Subcutaneous abdominal adipose tissue (tissue), 5 donors: Measurements from ENCODE around the gene COLEC12.

Experiments
- H3K27ac ChIP-seq: one replicate; pipeline ENCODE4 v1.7.0; 2013; ENCODE audit warnings: low read depth, mild to moderate bottlenecking, inconsistent platforms, low read length, moderate library complexity
- H3K27me3 ChIP-seq, 5 donors: one replicate each; pipeline ENCODE4 v1.7.0; 2013; ENCODE audit warnings: low read length in 5 of 5, inconsistent platforms in 1 of 5; ENCODE audit not compliant: control insufficient read depth in 5 of 5, insufficient read depth in 4 of 5
- H3K36me3 ChIP-seq, 5 donors: one replicate each; pipeline ENCODE4 v1.7.0; 2013; ENCODE audit warnings: low read length in 5 of 5; ENCODE audit not compliant: control insufficient read depth in 5 of 5, insufficient read depth in 5 of 5
- H3K4me1 ChIP-seq, 5 donors: one replicate each; pipeline ENCODE4 v1.7.0; 2013; ENCODE audit warnings: low read length in 5 of 5, mild to moderate bottlenecking in 3 of 5, moderate library complexity in 1 of 5; ENCODE audit not compliant: control insufficient read depth in 5 of 5, insufficient read depth in 5 of 5
- H3K4me3 ChIP-seq, 5 donors: one replicate each; pipeline ENCODE4 v1.7.0; 2013; ENCODE audit warnings: low read length in 5 of 5, low read depth in 1 of 5
- H3K9ac ChIP-seq, 5 donors: one replicate each; pipeline ENCODE4 v1.7.0; 2013; ENCODE audit warnings: low read length in 5 of 5, mild to moderate bottlenecking in 4 of 5, moderate library complexity in 3 of 5
- H3K9me3 ChIP-seq, 5 donors: one replicate each; pipeline ENCODE4 v1.7.0; 2013; ENCODE audit warnings: low read length in 5 of 5; ENCODE audit not compliant: control insufficient read depth in 5 of 5
- donor health status: healthy.
- donor health status: healthy.
- donor health status: healthy.
- donor health status: healthy.
- donor health status: healthy.

Gene COLEC12

GRCh38 chr18:369224-370015 is 131.1 kb downstream of the COLEC12 start:
- Histone ChIP-seq H3K36me3 (no peaks in the 10 kb centered on the region), H3K9me3 (no peaks in the 10 kb centered on the region), H3K9ac (no peak overlapping the region), H3K27ac (no peak overlapping the region), H3K4me1 (peaks cover 2 to 43% (median 17%) of the 10 kb centered on the region in 5 donors), H3K27me3 (no peaks in the 10 kb centered on the region), H3K4me3 (no peak overlapping the region)

GRCh38 chr18:366466-367061 is 133.9 kb downstream of the COLEC12 start:
- Histone ChIP-seq H3K4me1 (peaks cover under 1 to 42% (median 26%) of the 10 kb centered on the region in 5 donors), H3K36me3 (no peaks in the 10 kb centered on the region), H3K4me3 (no peak overlapping the region), H3K27me3 (no peaks in the 10 kb centered on the region), H3K9ac (no peak overlapping the region), H3K9me3 (no peaks in the 10 kb centered on the region), H3K27ac (no peak overlapping the region)

GRCh38 chr18:365651-366050 is 134.8 kb downstream of the COLEC12 start:
- H3K27ac ChIP-seq, result no peak overlapping the region
- peaks cover 6 to 41% (median 32%) of the 10 kb centered on the region in 5 donors for H3K4me1 ChIP-seq
- no peak overlapping the region for H3K4me3 ChIP-seq
- no peaks in the 10 kb centered on the region for H3K27me3 ChIP-seq
- H3K9ac ChIP-seq, result no peak overlapping the region
- no peaks in the 10 kb centered on the region for H3K36me3 ChIP-seq
- no peaks in the 10 kb centered on the region for H3K9me3 ChIP-seq

- H3K27ac ChIP-seq, result no peak overlapping the region
- H3K36me3 ChIP-seq, result no peaks in the 10 kb centered on the region
- peaks cover 6 to 41% (median 32%) of the 10 kb centered on the region in 5 donors for H3K4me1 ChIP-seq
- no peaks in the 10 kb centered on the region for H3K9me3 ChIP-seq
- H3K4me3 ChIP-seq, result no peak overlapping the region
- no peak overlapping the region for H3K9ac ChIP-seq
- H3K27me3 ChIP-seq, result no peaks in the 10 kb centered on the region
Measured at GRCh38 chr18:364256-364826, 136.2 kb downstream of the COLEC12 start.

- Histone ChIP-seq H3K27ac (peak overlapping the region; percentile 75), H3K9me3 (no peaks in the 10 kb centered on the region), H3K36me3 (no peaks in the 10 kb centered on the region), H3K4me1 (peaks cover 6 to 41% (median 32%) of the 10 kb centered on the region in 5 donors), H3K9ac (peak overlapping the region in 1 of 5 donors; percentile 10), H3K27me3 (no peaks in the 10 kb centered on the region), H3K4me3 (peak overlapping the region in 1 of 5 donors; percentile 6)
Measured at GRCh38 chr18:363301-364085, 137.0 kb downstream of the COLEC12 start.

- H3K27ac ChIP-seq, result peak overlapping the region; percentile 75
- no peaks in the 10 kb centered on the region for H3K27me3 ChIP-seq
- H3K4me3 ChIP-seq, result no peak overlapping the region
- H3K9me3 ChIP-seq, result no peaks in the 10 kb centered on the region
- peak overlapping the region in 1 of 5 donors; percentile 10 for H3K9ac ChIP-seq
- no peaks in the 10 kb centered on the region for H3K36me3 ChIP-seq
- peaks cover 6 to 41% (median 32%) of the 10 kb centered on the region in 5 donors for H3K4me1 ChIP-seq
Measured at GRCh38 chr18:362311-363290, 137.9 kb downstream of the COLEC12 start.

GRCh38 chr18:361941-362310 is 138.6 kb downstream of the COLEC12 start:
- H3K9ac ChIP-seq, result no peak overlapping the region
- H3K4me1 ChIP-seq, result peaks cover 6 to 41% (median 32%) of the 10 kb centered on the region in 5 donors
- peak overlapping the region; percentile 75 for H3K27ac ChIP-seq
- no peak overlapping the region for H3K4me3 ChIP-seq
- no peaks in the 10 kb centered on the region for H3K27me3 ChIP-seq
- H3K36me3 ChIP-seq, result no peaks in the 10 kb centered on the region
- no peaks in the 10 kb centered on the region for H3K9me3 ChIP-seq

GRCh38 chr18:361100-361732 is 139.3 kb downstream of the COLEC12 start:
- Histone ChIP-seq H3K9ac (no peak overlapping the region), H3K4me3 (no peak overlapping the region), H3K27ac (peak overlapping the region; percentile 43), H3K9me3 (no peaks in the 10 kb centered on the region), H3K4me1 (peaks cover 6 to 39% (median 32%) of the 10 kb centered on the region in 5 donors), H3K36me3 (no peaks in the 10 kb centered on the region), H3K27me3 (no peaks in the 10 kb centered on the region)

- Histone ChIP-seq H3K9ac (no peak overlapping the region), H3K27me3 (no peaks in the 10 kb centered on the region), H3K27ac (no peak overlapping the region), H3K4me3 (no peak overlapping the region), H3K9me3 (no peaks in the 10 kb centered on the region), H3K4me1 (peaks cover 6 to 34% (median 32%) of the 10 kb centered on the region in 5 donors), H3K36me3 (no peaks in the 10 kb centered on the region)
Measured at GRCh38 chr18:360676-361075, 139.8 kb downstream of the COLEC12 start.
